Keratinocyte (primary cell): Measurements from ENCODE around the gene FGF11. TPM values are rescaled to one million over a fixed set of nuclear protein-coding genes. Genes with fewer than 3 reads are reported as not detected.

ENCODE experiments used
- DNase-seq: peaks from one replicate; pipeline ENCODE4 v3.0.0-alpha.2; 2011; ENCODE audit warnings: low read depth, missing footprints, low spot score
- FAIRE-seq: peaks from 2 replicates; lab custom pipeline; 2011; peaks lifted over from hg19 to GRCh38; lab: Jason Lieb, UNC
- H2AFZ ChIP-seq: 2 replicates; pipeline ENCODE4 v1.6.0; 2012; ENCODE audit warnings: low read length, control low read depth, inconsistent platforms; ENCODE audit not compliant: control insufficient read depth
- H3K27ac ChIP-seq: 2 replicates; pipeline ENCODE4 v1.5.1; 2011; ENCODE audit warnings: low read length; ENCODE audit not compliant: control insufficient read depth, insufficient read depth
- H3K27me3 ChIP-seq: 3 replicates; pipeline ENCODE4 v1.6.0; 2011; ENCODE audit warnings: low read length; ENCODE audit not compliant: control insufficient read depth, insufficient read depth; ENCODE audit errors: extremely low read depth
- H3K36me3 ChIP-seq, 2 experiments: 2 replicates in 1 of 2; 3 replicates in 1 of 2; pipeline ENCODE4 v1.5.1; 2011; ENCODE audit warnings: low read length in 2 of 2, mild to moderate bottlenecking in 1 of 2; ENCODE audit not compliant: control insufficient read depth in 2 of 2, insufficient read depth in 2 of 2; ENCODE audit errors: extremely low read depth in 1 of 2
- H3K4me1 ChIP-seq: 3 replicates; pipeline ENCODE4 v1.5.1; 2011; ENCODE audit warnings: low read length; ENCODE audit not compliant: control insufficient read depth, insufficient read depth; ENCODE audit errors: extremely low read depth
- H3K4me2 ChIP-seq: 3 replicates; pipeline ENCODE4 v1.6.0; 2011; ENCODE audit warnings: low read depth, low read length; ENCODE audit not compliant: control insufficient read depth, insufficient read depth; ENCODE audit errors: extremely low read depth
- H3K4me3 ChIP-seq, 3 experiments: fragments of 200-600 bp in 1 of 3; sonication (generic) in 1 of 3; 2 replicates in 2 of 3; 3 replicates in 1 of 3; pipeline ENCODE4 v1.5.1; 2011 to 2016; ENCODE audit warnings: low read length in 3 of 3, mild to moderate bottlenecking in 3 of 3, control low read depth in 2 of 3, inconsistent platforms in 1 of 3, low read depth in 1 of 3, mixed read lengths in 1 of 3, mixed run types in 1 of 3, moderate library complexity in 1 of 3; ENCODE audit not compliant: control insufficient read depth in 2 of 3, insufficient read depth in 2 of 3; ENCODE audit errors: extremely low read depth in 1 of 3
- H3K79me2 ChIP-seq: 2 replicates; pipeline ENCODE4 v1.6.0; 2012; ENCODE audit warnings: low read length; ENCODE audit not compliant: control insufficient read depth, insufficient read depth
- H3K9ac ChIP-seq: 3 replicates; pipeline ENCODE4 v1.6.0; 2011; ENCODE audit warnings: low read length; ENCODE audit not compliant: control insufficient read depth, insufficient read depth; ENCODE audit errors: extremely low read depth
- H3K9me1 ChIP-seq: 3 replicates; pipeline ENCODE4 v1.6.0; 2011; ENCODE audit warnings: low read length; ENCODE audit not compliant: control insufficient read depth, insufficient read depth; ENCODE audit errors: extremely low read depth
- H3K9me3 ChIP-seq: 2 replicates; pipeline ENCODE4 v1.5.1; 2012; ENCODE audit warnings: low read depth, low read length; ENCODE audit not compliant: control insufficient read depth
- H4K20me1 ChIP-seq: 3 replicates; pipeline ENCODE4 v1.6.0; 2011; ENCODE audit warnings: low read length; ENCODE audit not compliant: control insufficient read depth, insufficient read depth; ENCODE audit errors: extremely low read depth
- EZH2 ChIP-seq: IDR thresholded peaks from one replicate; pipeline ENCODE4 v1.6.1; 2012; ENCODE audit warnings: inconsistent platforms, mild to moderate bottlenecking, low read length, moderate library complexity
- dilution Hi-C: fragments of 300-500 bp; cut with MboI; formaldehyde crosslinking; loops from one replicate; pipeline ENCODE4 v1.7.0; 2020; ENCODE audit warnings: low sequenced_read_pairs; ENCODE audit not compliant: extremely low pct_ligation_motif_present
- polyA plus RNA-seq, 5 experiments: library from polyadenylated mRNA; depleted of rRNA in 3 of 5; stranded (reverse) in 3 of 5; stranded (forward) in 1 of 5; unstranded in 1 of 5; fragments of >200 nt; gene quantifications; 1 replicate in 1 of 5; 2 replicates in 3 of 5; 3 replicates in 1 of 5; pipeline versions ENCODE4 v1.2.1 to v1.2.3, GENCODE V29; 2011 to 2012; ENCODE audit warnings: missing spikeins in 2 of 5, low read depth in 1 of 5, low replicate concordance in 1 of 5
- TF ChIP-seq, protein P1 (sequence below), 3 experiments: IDR thresholded peaks in 1 of 3; conservative IDR thresholded peaks in 1 of 3; optimal IDR thresholded peaks in 1 of 3; 2 replicates in 2 of 3; 3 replicates in 1 of 3; pipeline versions ENCODE3 to v1.5.1; 2011; ENCODE audit warnings: low read length in 3 of 3, mild to moderate bottlenecking in 3 of 3, moderate library complexity in 2 of 3, control low read depth in 1 of 3, inconsistent platforms in 1 of 3; ENCODE audit not compliant: insufficient read depth in 2 of 3; ENCODE audit errors: extremely low read depth in 1 of 3

FGF11 gene
- polyA plus RNA-seq, 1 donor (not counting 4 experiments of a cell fraction or from before 2014, with no cell fraction given) = 30.4 TPM

DNA sequence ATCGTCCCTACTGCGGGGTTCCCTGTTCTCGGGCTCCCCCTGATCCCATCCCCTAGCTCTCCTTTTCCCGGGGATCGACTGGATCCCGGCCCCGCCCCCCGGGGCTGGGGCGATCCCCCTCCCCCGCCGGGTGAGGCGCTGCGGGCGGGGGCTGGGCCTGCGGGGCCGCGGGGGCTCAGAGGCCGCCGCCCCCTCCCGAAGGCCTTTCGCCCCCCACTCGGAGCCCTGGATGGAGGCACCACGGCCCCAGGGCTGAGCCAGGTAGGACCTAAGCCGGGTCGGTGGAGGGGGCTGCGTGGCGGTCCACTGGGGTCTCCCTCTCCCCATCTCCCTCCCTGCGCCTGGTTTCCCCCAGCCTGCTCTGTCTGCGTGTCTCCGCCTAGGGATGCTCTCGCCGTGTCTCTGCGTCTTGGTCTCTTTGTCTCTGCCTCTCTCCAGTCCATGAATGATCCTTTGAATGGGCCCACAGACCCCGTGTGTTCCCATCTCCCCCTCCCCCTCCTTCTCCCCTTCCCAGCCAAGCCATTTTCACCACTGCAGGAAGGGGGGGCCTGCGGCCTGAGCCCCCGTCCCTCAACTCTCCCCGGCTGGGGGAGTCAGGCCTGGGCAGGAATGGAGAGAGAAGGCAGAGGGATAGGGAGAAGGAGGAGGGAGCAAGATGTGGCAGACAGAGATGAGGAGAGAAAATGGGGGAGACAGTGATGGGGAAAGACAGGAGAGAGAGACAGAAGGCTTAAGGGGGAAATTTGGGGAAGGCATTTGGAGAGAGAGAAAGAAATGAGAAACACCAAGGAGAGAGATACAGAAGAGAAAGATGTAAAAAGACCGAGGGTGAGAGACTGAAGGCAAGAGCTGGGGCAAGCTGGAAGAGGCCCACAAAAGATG is 33.7 kb upstream of the FGF11 start:
- DNase-seq (no peak), FAIRE-seq (no peak)
- Histone ChIP-seq H3K9ac (peak overlapping the region; percentile 78), H3K9me3 (no peaks in the 10 kb centered on the region), H3K79me2 (peaks cover 5% of the 10 kb centered on the region), H3K4me2 (peak overlapping the region; percentile 85), H3K36me3 (peaks cover 0 to 4% of the 10 kb centered on the region in 2 experiments), H3K27ac (no peak overlapping the region), H4K20me1 (no peaks in the 10 kb centered on the region), H3K27me3 (no peaks in the 10 kb centered on the region), H3K4me3 (peak overlapping the region; percentile 53 to 72 (median 55)), H3K9me1 (no peaks in the 10 kb centered on the region), H3K4me1 (peaks cover 15% of the 10 kb centered on the region), H2AFZ (peak overlapping the region; percentile 24)
- no peak for TF ChIP-seq EZH2
- TF ChIP-seq, protein P1, sequence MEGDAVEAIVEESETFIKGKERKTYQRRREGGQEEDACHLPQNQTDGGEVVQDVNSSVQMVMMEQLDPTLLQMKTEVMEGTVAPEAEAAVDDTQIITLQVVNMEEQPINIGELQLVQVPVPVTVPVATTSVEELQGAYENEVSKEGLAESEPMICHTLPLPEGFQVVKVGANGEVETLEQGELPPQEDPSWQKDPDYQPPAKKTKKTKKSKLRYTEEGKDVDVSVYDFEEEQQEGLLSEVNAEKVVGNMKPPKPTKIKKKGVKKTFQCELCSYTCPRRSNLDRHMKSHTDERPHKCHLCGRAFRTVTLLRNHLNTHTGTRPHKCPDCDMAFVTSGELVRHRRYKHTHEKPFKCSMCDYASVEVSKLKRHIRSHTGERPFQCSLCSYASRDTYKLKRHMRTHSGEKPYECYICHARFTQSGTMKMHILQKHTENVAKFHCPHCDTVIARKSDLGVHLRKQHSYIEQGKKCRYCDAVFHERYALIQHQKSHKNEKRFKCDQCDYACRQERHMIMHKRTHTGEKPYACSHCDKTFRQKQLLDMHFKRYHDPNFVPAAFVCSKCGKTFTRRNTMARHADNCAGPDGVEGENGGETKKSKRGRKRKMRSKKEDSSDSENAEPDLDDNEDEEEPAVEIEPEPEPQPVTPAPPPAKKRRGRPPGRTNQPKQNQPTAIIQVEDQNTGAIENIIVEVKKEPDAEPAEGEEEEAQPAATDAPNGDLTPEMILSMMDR (optimal IDR thresholded peaks at IDR 0.05 in 1 of 3, IDR thresholded peaks at IDR 0.05 in 1 of 3, conservative IDR thresholded peaks at IDR 0.05 in 1 of 3; ENCODE audit: extremely low read depth in 1 of 3, insufficient read depth in 2 of 3, low read length in 3 of 3) = no peak
- dilution Hi-C loops = no loop called here

DNA sequence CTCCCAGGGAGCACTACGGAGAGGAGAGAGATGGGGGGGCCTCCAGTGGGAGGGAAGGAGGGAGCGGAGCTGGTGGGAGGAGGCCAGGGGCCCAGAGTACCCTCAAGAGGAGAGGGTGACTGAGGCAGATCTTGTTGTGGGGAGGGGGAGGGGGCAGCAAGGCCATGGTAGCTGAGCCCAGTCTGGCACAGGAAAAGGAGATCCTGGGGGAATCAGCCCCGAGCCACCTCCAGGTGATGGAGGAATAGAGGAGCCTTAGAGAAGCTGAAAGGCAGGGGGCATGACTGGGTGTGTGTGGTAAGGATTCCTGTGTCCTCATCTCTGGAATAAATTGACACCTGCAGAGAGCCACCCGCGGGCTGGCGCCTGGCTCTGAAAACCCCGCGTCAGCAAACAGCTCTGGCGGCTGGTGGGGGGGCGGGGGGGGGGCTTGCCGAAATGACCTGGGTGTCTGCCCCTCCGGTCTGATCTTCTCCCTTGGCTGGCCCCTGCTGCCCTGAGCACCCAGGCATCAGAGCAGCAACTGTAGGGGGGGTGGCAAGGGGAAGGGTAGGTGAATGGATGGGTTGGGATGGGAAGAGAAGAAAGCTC is 33.0 kb upstream of the FGF11 start:
- Histone ChIP-seq H2AFZ (no peak overlapping the region), H3K4me3 (no peak overlapping the region), H3K9me1 (no peaks in the 10 kb centered on the region), H3K4me1 (peaks cover 15% of the 10 kb centered on the region), H4K20me1 (no peaks in the 10 kb centered on the region), H3K27me3 (no peaks in the 10 kb centered on the region), H3K9me3 (no peaks in the 10 kb centered on the region), H3K36me3 (peaks cover 0 to 4% of the 10 kb centered on the region in 2 experiments), H3K9ac (no peak overlapping the region), H3K4me2 (no peak overlapping the region), H3K27ac (no peak overlapping the region), H3K79me2 (peaks cover 5% of the 10 kb centered on the region)
- TF ChIP-seq EZH2 = no peak
- TF ChIP-seq, protein P1 (optimal IDR thresholded peaks at IDR 0.05 in 1 of 3, IDR thresholded peaks at IDR 0.05 in 1 of 3, conservative IDR thresholded peaks at IDR 0.05 in 1 of 3; ENCODE audit: extremely low read depth in 1 of 3, insufficient read depth in 2 of 3, low read length in 3 of 3) = no peak
- FAIRE-seq = no peak
- dilution Hi-C loops = no loop called here
- DNase-seq = no peak
